Measurements from ENCODE around the gene NGLY1.

Gene NGLY1

GRCh38 chr3:25782938-25783660, at the start of gene NGLY1:
TSS of gene NGLY1 (minus strand) at chr3:25783443. CDS start at chr3:25783390, 53 bp downstream.
- peak within 1 kb of the TSS; percentile 88 for H3K4me2 ChIP-seq
- peak within 1 kb of the TSS; percentile 74 for H3K9ac ChIP-seq
- H3K4me1 ChIP-seq (ENCODE audit: low read depth, poor library complexity, severe bottlenecking) = peaks cover 33% of the 10 kb centered on the region
- H3K79me2 ChIP-seq (ENCODE audit: insufficient read depth, low read depth) = peaks cover 40% of the 10 kb centered on the region
- peak within 1 kb of the TSS; percentile 68 for H3K27ac ChIP-seq
- no peaks in the 10 kb centered on the region for H4K20me1 ChIP-seq (ENCODE audit: insufficient read depth)
- H2AFZ ChIP-seq (ENCODE audit: low read depth) = peak within 1 kb of the TSS; percentile 52; the same call in 1 of the 2 replicates
- TF ChIP-seq CTCF (conservative IDR thresholded peaks at IDR 0.05; ENCODE audit: low read depth, low read length) = no peak
- H3K27me3 ChIP-seq (ENCODE audit: insufficient read depth, low read depth) = no peaks in the 10 kb centered on the region
- H3K4me3 ChIP-seq (IDR thresholded peaks at IDR 0.05; ENCODE audit: insufficient read depth, low read depth, low read length) = peak within 1 kb of the TSS; percentile 52
- no peaks in the 10 kb centered on the region for H3K36me3 ChIP-seq (ENCODE audit: insufficient read depth)

GRCh38 chr3:25831578-25831977, 48.3 kb upstream of the NGLY1 start:
- Histone ChIP-seq H3K27me3 (ENCODE audit: insufficient read depth, low read depth) (no peaks in the 10 kb centered on the region), H3K4me2 (peak overlapping the region; percentile 29; the same call in 1 of the 2 replicates), H3K9ac (no peak overlapping the region), H2AFZ (ENCODE audit: low read depth) (peak overlapping the region; percentile 13; the same call in 1 of the 2 replicates), H3K4me1 (ENCODE audit: low read depth, poor library complexity, severe bottlenecking) (peaks cover 60% of the 10 kb centered on the region), H3K79me2 (ENCODE audit: insufficient read depth, low read depth) (no peaks in the 10 kb centered on the region), H3K27ac (peak overlapping the region; percentile 11; the same call in 1 of the 2 replicates), H3K36me3 (ENCODE audit: insufficient read depth) (no peaks in the 10 kb centered on the region), H3K4me3 (IDR thresholded peaks at IDR 0.05; ENCODE audit: insufficient read depth, low read depth, low read length) (no peak overlapping the region), H4K20me1 (ENCODE audit: insufficient read depth) (no peaks in the 10 kb centered on the region)
- 0 out of 2 replicates have a peak, but pooled peaks have one; percentile 20 for TF ChIP-seq CTCF (conservative IDR thresholded peaks at IDR 0.05; ENCODE audit: low read depth, low read length)

- H4K20me1 ChIP-seq (ENCODE audit: insufficient read depth) = no peaks in the 10 kb centered on the region
- H3K9ac ChIP-seq = no peak overlapping the region
- H3K4me3 ChIP-seq (IDR thresholded peaks at IDR 0.05; ENCODE audit: insufficient read depth, low read depth, low read length) = no peak overlapping the region
- no peaks in the 10 kb centered on the region for H3K36me3 ChIP-seq (ENCODE audit: insufficient read depth)
- no peak for TF ChIP-seq CTCF (conservative IDR thresholded peaks at IDR 0.05; ENCODE audit: low read depth, low read length)
- peak overlapping the region; percentile 11; the same call in 1 of the 2 replicates for H3K27ac ChIP-seq
- H3K4me2 ChIP-seq = peak overlapping the region; percentile 29; the same call in 1 of the 2 replicates
- H3K27me3 ChIP-seq (ENCODE audit: insufficient read depth, low read depth) = no peaks in the 10 kb centered on the region
- H3K79me2 ChIP-seq (ENCODE audit: insufficient read depth, low read depth) = no peaks in the 10 kb centered on the region
- H2AFZ ChIP-seq (ENCODE audit: low read depth) = peak overlapping the region; percentile 13; the same call in 1 of the 2 replicates
- H3K4me1 ChIP-seq (ENCODE audit: low read depth, poor library complexity, severe bottlenecking) = peaks cover 51% of the 10 kb centered on the region
Observed at GRCh38 chr3:25830373-25831280, 47.4 kb upstream of the NGLY1 start.

- no peak overlapping the region for H3K27ac ChIP-seq
- H3K9ac ChIP-seq = no peak overlapping the region
- no peak overlapping the region for H2AFZ ChIP-seq (ENCODE audit: low read depth)
- H4K20me1 ChIP-seq (ENCODE audit: insufficient read depth) = no peaks in the 10 kb centered on the region
- no peak for TF ChIP-seq CTCF (conservative IDR thresholded peaks at IDR 0.05; ENCODE audit: low read depth, low read length)
- H3K36me3 ChIP-seq (ENCODE audit: insufficient read depth) = no peaks in the 10 kb centered on the region
- H3K79me2 ChIP-seq (ENCODE audit: insufficient read depth, low read depth) = no peaks in the 10 kb centered on the region
- no peak overlapping the region for H3K4me2 ChIP-seq
- peaks cover 17% of the 10 kb centered on the region for H3K4me1 ChIP-seq (ENCODE audit: low read depth, poor library complexity, severe bottlenecking)
- H3K27me3 ChIP-seq (ENCODE audit: insufficient read depth, low read depth) = no peaks in the 10 kb centered on the region
- no peak overlapping the region for H3K4me3 ChIP-seq (IDR thresholded peaks at IDR 0.05; ENCODE audit: insufficient read depth, low read depth, low read length)
Observed at GRCh38 chr3:25826510-25826909, 43.3 kb upstream of the NGLY1 start.
